IPS-18a (cell line): ENCODE measurements around the gene DUSP6.

Experiments used
- H3K27ac ChIP-seq: one replicate; pipeline ENCODE4 v1.5.1; 2013; ENCODE audit warnings: low read length
- H3K27me3 ChIP-seq: one replicate; pipeline ENCODE4 v1.6.1; 2013; ENCODE audit warnings: mild to moderate bottlenecking, low read length; ENCODE audit not compliant: control insufficient read depth, insufficient read depth
- H3K36me3 ChIP-seq: one replicate; pipeline ENCODE4 v1.6.1; 2013; ENCODE audit warnings: low read depth, low read length; ENCODE audit not compliant: control insufficient read depth
- H3K4me1 ChIP-seq: one replicate; pipeline ENCODE4 v1.6.1; 2013; ENCODE audit warnings: low read depth, low read length; ENCODE audit not compliant: control insufficient read depth
- H3K4me3 ChIP-seq: one replicate; pipeline ENCODE4 v1.5.1; 2013; ENCODE audit warnings: low read length
- H3K9ac ChIP-seq: one replicate; pipeline ENCODE4 v1.6.1; 2013; ENCODE audit warnings: mild to moderate bottlenecking, low read length, moderate library complexity
- H3K9me3 ChIP-seq: one replicate; pipeline ENCODE4 v1.6.1; 2013; ENCODE audit warnings: low read depth, low read length; ENCODE audit not compliant: control insufficient read depth

The DUSP6 gene

GRCh38 chr12:89299417-89299816, 52.9 kb downstream of the DUSP6 start:
- no peak overlapping the region for H3K4me3 ChIP-seq

More at GRCh38 chr12:89299417-89299816, 52.9 kb downstream of the DUSP6 start:
- H3K27ac ChIP-seq: no peak overlapping the region
- H3K9ac ChIP-seq: no peak overlapping the region
- H3K4me1 ChIP-seq: no peaks in the 10 kb centered on the region
- H3K9me3 ChIP-seq: no peaks in the 10 kb centered on the region
- no peaks in the 10 kb centered on the region for H3K27me3 ChIP-seq
- H3K36me3 ChIP-seq: no peaks in the 10 kb centered on the region
